HEK293T (cell line): ENCODE measurements around the gene SMAGP.

Experiments
- BHLHE40 ChIP-seq: fragments of 450-650 bp; IDR thresholded peaks from 2 replicates; pipeline ENCODE4 v1.6.1; 2016; ENCODE audit warnings: mild to moderate bottlenecking, moderate library complexity, borderline replicate concordance
- PKNOX1 ChIP-seq: fragments of 450-650 bp; IDR thresholded peaks from 2 replicates; pipeline ENCODE4 v1.6.1; 2016
- TARDBP ChIP-seq: fragments of 450-650 bp; IDR thresholded peaks from 2 replicates; pipeline ENCODE4 v1.6.1; 2016

- TF ChIP-seq PKNOX1 = no peak
- no peak for TF ChIP-seq TARDBP
- no peak for TF ChIP-seq BHLHE40
Observed at GRCh38 chr12:51311389-51311788, 41.2 kb upstream of the SMAGP start.
